Activated CD8-positive, alpha-beta memory T cell treated with anti-CD3 and anti-CD28 coated beads, Interleukin-2, amount 50 U/mL, for 1 hour (primary cell): ENCODE data around the gene BCL2L11.

Experiments used
- DNase-seq: peaks from one replicate; pipeline ENCODE4 v3.0.0-alpha.2; 2020; ENCODE audit errors: extremely low read depth

Gene BCL2L11

GRCh38 chr2:111191877-111192276 is 71.2 kb downstream of the BCL2L11 start:
- DNase-seq: no peak

DNA sequence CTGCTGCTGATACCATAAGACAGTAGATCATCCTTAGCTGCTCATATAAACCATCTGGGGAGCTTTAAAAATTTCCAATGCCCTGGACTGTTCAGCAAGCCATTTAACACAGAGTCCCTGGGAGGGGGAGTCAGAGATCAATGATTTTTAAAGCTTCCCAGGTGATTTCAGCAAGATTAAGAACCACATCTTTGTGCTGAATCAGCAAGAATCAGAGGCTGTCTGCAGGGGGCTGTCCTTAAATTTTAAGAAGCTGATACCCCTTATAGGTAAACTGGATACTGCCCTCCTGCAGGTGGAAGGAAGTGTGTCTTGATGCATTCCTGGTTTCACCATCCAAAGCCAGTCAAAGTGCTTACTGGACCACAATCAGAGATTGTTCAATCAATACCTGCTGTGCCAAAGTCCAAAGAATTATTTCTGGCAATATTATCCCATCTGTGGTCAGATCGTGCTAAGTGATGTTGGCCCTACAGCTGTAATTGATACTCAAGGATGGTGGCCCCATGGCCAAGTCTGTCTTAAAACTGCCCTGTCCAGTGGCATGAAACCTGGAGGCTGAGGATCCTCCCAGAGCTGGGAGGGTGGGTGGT is 72.2 kb downstream of the BCL2L11 start:
- no peak for DNase-seq

GRCh38 chr2:111194835-111195621 is 74.3 kb downstream of the BCL2L11 start:
- no peak for DNase-seq

DNA sequence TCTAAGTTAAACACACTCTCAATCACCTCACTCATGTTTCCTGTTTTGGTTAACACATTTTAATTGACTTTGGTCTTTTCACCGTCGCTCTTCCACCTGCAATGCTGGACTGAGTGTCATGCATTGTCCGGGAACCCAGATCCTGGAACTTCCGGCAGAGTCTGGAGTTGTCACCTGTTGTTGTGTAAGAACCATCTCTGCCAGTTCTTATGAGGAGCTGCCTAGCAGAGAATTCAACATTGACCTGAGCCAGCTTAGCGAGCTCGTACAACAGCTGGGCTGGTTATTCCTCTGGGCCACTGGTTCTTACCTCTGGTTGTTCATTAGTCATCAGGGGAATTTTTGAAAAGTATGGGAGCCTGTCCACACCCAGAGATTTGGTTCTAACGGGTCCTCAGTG is 75.7 kb downstream of the BCL2L11 start:
- no peak for DNase-seq

DNA sequence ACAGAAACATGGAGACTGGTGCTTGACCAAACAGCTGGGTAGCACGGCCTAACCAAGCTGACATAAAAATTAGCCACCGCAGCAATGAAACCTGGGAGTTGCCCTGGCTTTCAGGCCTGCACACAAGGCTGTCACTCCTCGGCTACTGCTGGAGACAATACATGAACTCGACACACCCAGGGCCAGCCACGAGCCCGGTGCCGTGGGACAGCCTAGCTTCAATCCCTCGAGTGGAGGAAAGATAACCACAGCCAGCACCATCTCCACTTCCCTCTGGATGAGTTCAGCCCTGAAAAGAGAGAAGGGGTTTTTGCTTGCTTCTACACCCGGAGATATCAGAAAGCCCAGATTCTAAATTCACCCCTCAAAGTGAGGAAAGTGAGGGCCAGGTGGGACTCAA is 78.0 kb downstream of the BCL2L11 start:
- DNase-seq: no peak

DNA sequence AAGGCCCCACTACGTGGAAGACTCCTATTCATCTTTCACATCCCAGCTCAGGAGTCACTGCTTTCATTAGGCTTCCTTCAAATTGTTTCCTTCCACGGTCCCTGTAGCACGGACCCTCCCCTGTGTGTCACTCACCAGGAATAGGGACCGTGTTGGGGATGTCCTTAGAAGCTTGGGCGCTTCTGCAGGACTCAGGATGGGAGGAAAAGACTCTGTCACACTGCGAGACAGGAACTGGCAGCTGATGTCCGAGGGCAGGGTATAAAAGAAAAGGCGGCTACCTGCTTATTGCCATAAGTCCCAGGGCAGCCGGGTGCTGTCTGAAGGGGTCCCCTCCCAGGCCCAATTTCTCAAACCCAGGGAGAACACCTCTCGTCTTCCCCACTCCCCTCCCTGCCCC is 79.1 kb downstream of the BCL2L11 start:
- no peak for DNase-seq

DNA sequence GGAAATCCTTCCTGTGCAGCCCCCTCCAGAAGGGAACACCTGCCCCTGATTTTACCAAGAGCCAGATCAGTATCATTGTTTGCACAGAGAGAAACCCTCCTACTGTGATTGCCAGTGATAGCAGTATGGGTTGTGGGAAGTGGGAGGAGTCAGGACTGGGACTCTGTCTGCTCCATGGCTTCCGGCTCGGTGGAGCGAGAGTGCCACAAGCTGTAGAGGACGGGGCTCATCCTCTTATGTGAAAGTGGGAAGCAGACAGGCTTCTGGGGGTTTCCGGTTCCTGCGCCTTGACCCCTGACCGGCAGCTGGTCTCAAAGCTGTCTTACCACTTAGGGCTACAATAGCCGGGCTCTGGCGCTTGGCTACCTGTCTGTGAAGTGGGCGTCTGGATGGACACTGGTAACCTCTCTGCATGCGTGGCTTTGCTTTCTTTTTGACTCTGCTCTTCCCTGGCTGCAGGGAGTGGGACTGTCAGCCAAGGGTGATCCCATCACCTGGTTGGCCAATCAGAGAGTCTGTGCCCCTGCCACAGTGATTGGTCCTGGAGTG is 79.7 kb downstream of the BCL2L11 start:
- DNase-seq: no peak

GRCh38 chr2:111201214-111201613 is 80.5 kb downstream of the BCL2L11 start:
- no peak for DNase-seq

- no peak for DNase-seq
Measured at GRCh38 chr2:111202266-111203040, 81.7 kb downstream of the BCL2L11 start.

GRCh38 chr2:111204706-111205105 is 84.0 kb downstream of the BCL2L11 start:
- no peak for DNase-seq

DNA sequence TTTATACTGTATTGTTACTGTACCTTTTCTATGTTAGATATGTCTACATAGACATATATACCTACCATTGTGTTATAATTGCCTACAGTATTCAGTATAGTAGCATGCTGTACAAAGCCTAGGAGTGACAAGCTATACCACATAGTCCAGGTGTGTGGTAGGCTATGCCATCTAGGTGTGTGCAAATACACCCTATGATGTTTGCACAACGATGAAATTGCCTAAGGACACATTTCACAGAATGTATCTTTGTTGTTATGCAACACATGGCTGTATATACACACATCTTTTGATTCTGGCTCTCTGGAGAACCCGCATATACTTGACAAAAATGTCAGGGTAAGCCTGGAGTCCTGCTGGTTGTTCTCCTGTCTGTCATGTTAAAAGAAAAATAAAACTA is 85.1 kb downstream of the BCL2L11 start:
- no peak for DNase-seq

DNA sequence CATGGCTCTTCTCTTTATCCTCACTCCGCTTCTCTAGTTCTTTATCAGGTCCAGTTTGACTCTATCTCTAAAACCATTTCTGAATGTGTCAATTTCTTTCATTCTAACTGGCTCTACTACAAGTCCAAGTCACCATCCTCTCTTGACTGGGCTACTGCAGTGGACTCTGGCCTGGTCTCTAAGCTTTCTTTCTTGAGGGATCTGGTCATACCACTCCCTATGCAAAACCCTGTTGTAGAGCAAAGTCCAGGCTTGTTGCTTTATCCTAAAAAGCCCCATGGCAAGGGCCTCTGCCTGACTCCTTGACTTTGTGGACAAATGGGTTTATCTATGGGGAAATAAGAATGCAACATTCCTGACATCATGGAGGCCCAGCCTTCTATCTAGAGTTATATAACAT is 87.1 kb downstream of the BCL2L11 start:
- no peak for DNase-seq

DNA sequence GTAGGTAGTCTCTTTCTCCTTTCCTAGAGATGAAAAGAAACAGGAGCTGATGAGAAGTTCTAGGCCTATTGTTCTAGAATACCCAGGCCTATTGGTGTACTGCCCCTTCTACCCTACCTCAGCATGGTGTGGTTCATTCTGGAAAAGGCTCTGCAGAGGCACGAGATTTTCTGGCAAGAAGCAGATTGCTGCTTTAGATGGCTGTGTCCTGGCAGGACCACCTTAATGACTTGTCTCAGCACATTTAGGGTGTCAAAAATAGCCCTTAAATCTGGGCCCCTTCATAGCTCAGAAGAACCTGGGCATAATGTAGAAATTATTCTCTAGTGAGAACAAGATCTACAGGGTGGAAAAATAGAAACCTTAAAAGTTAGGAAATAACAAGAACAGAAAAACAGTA is 87.9 kb downstream of the BCL2L11 start:
- DNase-seq: no peak

DNA sequence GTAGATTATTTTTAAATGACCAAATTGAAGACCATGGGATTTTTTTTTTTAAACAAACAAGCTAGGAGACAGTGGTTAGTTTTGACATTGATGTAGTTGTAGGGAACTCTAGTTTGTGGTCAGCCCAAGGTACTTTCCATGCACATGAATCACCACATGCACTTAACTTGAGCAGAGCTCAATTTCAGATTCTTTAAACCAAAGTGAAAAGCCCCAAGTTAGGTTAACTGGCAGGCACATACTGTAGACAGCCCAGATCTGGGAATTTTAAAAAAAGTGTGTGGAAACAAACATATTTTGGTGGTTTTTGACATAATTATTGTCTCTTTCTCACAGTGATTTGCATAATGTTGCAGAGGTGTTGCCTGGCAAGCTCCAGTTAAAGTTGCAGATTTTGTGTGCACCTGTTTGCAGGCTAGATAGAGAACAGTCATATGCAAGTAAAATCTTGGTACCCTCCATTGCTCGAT is 88.4 kb downstream of the BCL2L11 start:
- no peak for DNase-seq

- DNase-seq: no peak
Measured at GRCh38 chr2:111210036-111210435, 89.3 kb downstream of the BCL2L11 start.

DNA sequence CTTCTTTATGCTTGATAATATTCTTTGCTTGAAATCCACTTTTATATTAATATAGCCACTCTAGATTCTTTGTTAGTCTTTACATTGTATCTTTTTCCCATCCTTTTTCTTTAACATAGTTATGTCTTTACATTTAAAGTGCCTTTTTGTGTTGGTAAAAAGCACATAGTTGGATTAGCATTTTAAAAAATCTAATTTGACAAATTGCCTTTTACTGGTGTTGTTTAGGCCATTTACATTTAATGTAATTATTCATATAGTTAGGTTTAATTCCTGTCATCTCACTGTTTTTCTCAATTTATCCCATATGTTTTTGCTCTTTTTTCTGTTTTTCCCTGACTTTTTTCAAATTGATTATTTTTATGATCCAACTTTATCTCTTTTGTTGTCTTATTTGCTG is 93.2 kb downstream of the BCL2L11 start:
- DNase-seq: no peak

- no peak for DNase-seq
Measured at GRCh38 chr2:111216811-111217652, 96.3 kb downstream of the BCL2L11 start.
